ENCODE measurements around the gene KMT2E. TPM values are rescaled to one million over a fixed set of nuclear protein-coding genes. Genes with fewer than 3 reads are reported as not detected.

The KMT2E gene
- total RNA-seq, 1 experiment from 2014 or later = 52.3 TPM

DNA sequence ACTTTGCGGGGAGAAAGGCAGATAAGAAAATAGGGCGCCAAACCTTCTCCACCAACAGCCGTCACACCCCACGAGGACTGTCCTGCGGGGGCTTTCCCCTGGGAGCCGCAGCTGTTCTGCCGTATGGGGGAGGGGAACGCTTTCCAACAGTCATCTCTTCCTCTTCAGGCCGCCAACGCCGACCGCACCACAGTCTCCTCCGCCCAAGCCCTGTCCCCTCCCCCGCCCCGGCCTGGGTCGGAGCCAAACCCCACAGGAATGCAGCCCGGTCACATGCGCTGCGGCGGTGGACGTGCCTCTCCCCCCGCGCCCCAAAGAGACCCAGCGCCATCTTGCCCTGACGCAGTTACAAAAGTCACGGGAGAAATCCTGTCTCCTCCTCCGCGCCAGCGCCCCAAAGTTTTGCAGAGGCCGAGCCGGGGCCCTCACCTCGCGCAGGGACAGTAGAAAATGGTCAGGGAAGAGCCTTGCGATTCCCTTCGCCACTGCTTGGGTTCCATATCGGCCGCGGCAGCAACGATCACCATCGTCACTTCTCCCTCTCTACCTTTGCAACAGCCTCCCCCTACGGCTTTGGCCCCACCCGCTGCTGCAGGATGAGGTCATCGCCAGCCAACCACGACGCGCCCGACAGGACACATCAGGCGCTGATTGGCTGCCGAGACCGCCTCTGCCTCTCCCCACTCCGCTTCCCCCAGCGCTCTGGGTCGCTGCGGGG, 1.3 kb upstream of the KMT2E start (continued):
- peak; percentile 74; the same call in 1 of the 2 replicates for TF ChIP-seq ZNF671 (CRISPR knock-in tag; IDR thresholded peaks at IDR 0.05)
- no peak for TF ChIP-seq CBFB (CRISPR knock-in tag; IDR thresholded peaks at IDR 0.05; ENCODE audit: low read depth)
- no peak for TF ChIP-seq ETV6 (CRISPR knock-in tag; IDR thresholded peaks at IDR 0.05)
- peak; percentile 43; the same call in 1 of the 2 replicates for TF ChIP-seq AFF4 (CRISPR knock-in tag; IDR thresholded peaks at IDR 0.05; ENCODE audit: borderline replicate concordance)
- TF ChIP-seq SMAD3 (CRISPR knock-in tag; IDR thresholded peaks at IDR 0.05; ENCODE audit: borderline replicate concordance) = peak; percentile 94
- TF ChIP-seq FOXK1 (CRISPR knock-in tag; IDR thresholded peaks at IDR 0.05) = peak; percentile 66; the same call in 1 of the 2 replicates
- no peak for TF ChIP-seq ZNF532 (CRISPR knock-in tag; IDR thresholded peaks at IDR 0.05; ENCODE audit: borderline replicate concordance)
- TF ChIP-seq, protein P1, sequence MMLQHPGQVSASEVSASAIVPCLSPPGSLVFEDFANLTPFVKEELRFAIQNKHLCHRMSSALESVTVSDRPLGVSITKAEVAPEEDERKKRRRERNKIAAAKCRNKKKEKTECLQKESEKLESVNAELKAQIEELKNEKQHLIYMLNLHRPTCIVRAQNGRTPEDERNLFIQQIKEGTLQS (CRISPR knock-in tag; conservative IDR thresholded peaks at IDR 0.05) = peak; percentile 76; the same call in 1 of the 2 replicates
- no peak for TF ChIP-seq ATF1 (CRISPR knock-in tag; IDR thresholded peaks at IDR 0.05)
- TF ChIP-seq SP1 (CRISPR knock-in tag; conservative IDR thresholded peaks at IDR 0.05) = peak; percentile 77
- TF ChIP-seq SOX15 (CRISPR knock-in tag; IDR thresholded peaks at IDR 0.05) = no peak
- TF ChIP-seq, protein P2, sequence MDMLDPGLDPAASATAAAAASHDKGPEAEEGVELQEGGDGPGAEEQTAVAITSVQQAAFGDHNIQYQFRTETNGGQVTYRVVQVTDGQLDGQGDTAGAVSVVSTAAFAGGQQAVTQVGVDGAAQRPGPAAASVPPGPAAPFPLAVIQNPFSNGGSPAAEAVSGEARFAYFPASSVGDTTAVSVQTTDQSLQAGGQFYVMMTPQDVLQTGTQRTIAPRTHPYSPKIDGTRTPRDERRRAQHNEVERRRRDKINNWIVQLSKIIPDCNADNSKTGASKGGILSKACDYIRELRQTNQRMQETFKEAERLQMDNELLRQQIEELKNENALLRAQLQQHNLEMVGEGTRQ (CRISPR knock-in tag; IDR thresholded peaks at IDR 0.05) = peak; percentile 93
- peak; percentile 73 for TF ChIP-seq E2F5 (CRISPR knock-in tag; IDR thresholded peaks at IDR 0.05)
- TF ChIP-seq FOXP1 (CRISPR knock-in tag; IDR thresholded peaks at IDR 0.05; ENCODE audit: borderline replicate concordance) = peak; percentile 53; the same call in 1 of the 2 replicates
- peak; percentile 75 for TF ChIP-seq CREM (CRISPR knock-in tag; IDR thresholded peaks at IDR 0.05)
- no peak for TF ChIP-seq OVOL2 (CRISPR knock-in tag; IDR thresholded peaks at IDR 0.05; ENCODE audit: borderline replicate concordance)
- TF ChIP-seq ZNF396 (CRISPR knock-in tag; IDR thresholded peaks at IDR 0.05; ENCODE audit: borderline replicate concordance) = no peak
- no peak for TF ChIP-seq SMAD4 (CRISPR knock-in tag; IDR thresholded peaks at IDR 0.05)
- TF ChIP-seq IRF2 (CRISPR knock-in tag; IDR thresholded peaks at IDR 0.05; ENCODE audit: borderline replicate concordance, low read depth) = no peak
- TF ChIP-seq FOXJ3 (CRISPR knock-in tag; IDR thresholded peaks at IDR 0.05; ENCODE audit: borderline replicate concordance) = no peak
- TF ChIP-seq TEAD1 (CRISPR knock-in tag; IDR thresholded peaks at IDR 0.05) = peak; percentile 91; the same call in 1 of the 2 replicates
- TF ChIP-seq NR2C2 (CRISPR knock-in tag; IDR thresholded peaks at IDR 0.05) = no peak
- TF ChIP-seq, protein P3, sequence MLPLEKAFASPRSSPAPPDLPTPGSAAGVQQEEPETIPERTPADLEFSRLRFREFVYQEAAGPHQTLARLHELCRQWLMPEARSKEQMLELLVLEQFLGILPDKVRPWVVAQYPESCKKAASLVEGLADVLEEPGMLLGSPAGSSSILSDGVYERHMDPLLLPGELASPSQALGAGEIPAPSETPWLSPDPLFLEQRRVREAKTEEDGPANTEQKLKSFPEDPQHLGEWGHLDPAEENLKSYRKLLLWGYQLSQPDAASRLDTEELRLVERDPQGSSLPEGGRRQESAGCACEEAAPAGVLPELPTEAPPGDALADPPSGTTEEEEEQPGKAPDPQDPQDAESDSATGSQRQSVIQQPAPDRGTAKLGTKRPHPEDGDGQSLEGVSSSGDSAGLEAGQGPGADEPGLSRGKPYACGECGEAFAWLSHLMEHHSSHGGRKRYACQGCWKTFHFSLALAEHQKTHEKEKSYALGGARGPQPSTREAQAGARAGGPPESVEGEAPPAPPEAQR (CRISPR knock-in tag; IDR thresholded peaks at IDR 0.05) = no peak
- peak; percentile 84 for TF ChIP-seq GABPB1 (CRISPR knock-in tag; IDR thresholded peaks at IDR 0.05)
- TF ChIP-seq, protein P4, sequence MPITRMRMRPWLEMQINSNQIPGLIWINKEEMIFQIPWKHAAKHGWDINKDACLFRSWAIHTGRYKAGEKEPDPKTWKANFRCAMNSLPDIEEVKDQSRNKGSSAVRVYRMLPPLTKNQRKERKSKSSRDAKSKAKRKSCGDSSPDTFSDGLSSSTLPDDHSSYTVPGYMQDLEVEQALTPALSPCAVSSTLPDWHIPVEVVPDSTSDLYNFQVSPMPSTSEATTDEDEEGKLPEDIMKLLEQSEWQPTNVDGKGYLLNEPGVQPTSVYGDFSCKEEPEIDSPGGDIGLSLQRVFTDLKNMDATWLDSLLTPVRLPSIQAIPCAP (CRISPR knock-in tag; IDR thresholded peaks at IDR 0.05) = no peak
- peak; percentile 3; the same call in 1 of the 2 replicates for TF ChIP-seq RORB (CRISPR knock-in tag; IDR thresholded peaks at IDR 0.05)
